OCI-LY3 (cell line): ENCODE data around the gene PPT1.

Experiments
- CTCF ChIP-seq: fragments of 200-600, 300-600 bp; sonication (generic); IDR thresholded peaks from 2 replicates; pipeline ENCODE4 v1.5.1; 2014; ENCODE audit warnings: antibody characterized with exemption, low read length, low read depth
- EZH2phosphoT487 ChIP-seq: fragments of 200-600 bp; shearing (Covaris generic); IDR thresholded peaks from 2 replicates; pipeline ENCODE4 v1.6.1; 2018; ENCODE audit warnings: antibody characterized with exemption, mixed run types, low read depth

GRCh38 chr1:40053138-40053887 lies 43.7 kb downstream of the PPT1 start:
- no peak for TF ChIP-seq CTCF
- TF ChIP-seq EZH2phosphoT487: no peak
